SK-N-SH (cell line): ENCODE data around the gene ZNF579. TPM values are rescaled to one million over a fixed set of nuclear protein-coding genes. Genes with fewer than 3 reads are reported as not detected.

Experiments
- CTCF ChIA-PET: fragments of 300-600, 350-600 bp; formaldehyde crosslinking; extraction: SDS; loops from one replicate; lab custom pipeline; 2021; lab: Yijun Ruan, JAX
- POLR2A ChIA-PET: fragments of 350-600 bp; sonication (Branson Sonifier 250); formaldehyde crosslinking; extraction: SDS; loops from one replicate; lab custom pipeline; 2020; ENCODE audit warnings: antibody characterized with exemption, inconsistent platforms; lab: Yijun Ruan, JAX
- DNase-seq: peaks from one replicate; pipeline ENCODE4 v3.0.0; 2012
- H2AFZ ChIP-seq: fragments of 200-600 bp; sonication (generic); 2 replicates; pipeline ENCODE4 v1.8.1; 2016; ENCODE audit warnings: antibody characterized with exemption, mild to moderate bottlenecking, low read depth
- H3F3A ChIP-seq: fragments of 200-600 bp; sonication (generic); replicated peaks from 2 replicates; pipeline ENCODE3; 2016; ENCODE audit warnings: antibody characterized with exemption, mild to moderate bottlenecking; ENCODE audit not compliant: insufficient read depth
- H3K27ac ChIP-seq, 2 experiments: fragments of 200-500 bp in 1 of 2; fragments of 200-600 bp in 1 of 2; sonication (Bioruptor generic) in 1 of 2; sonication (generic), shearing (Covaris generic) in 1 of 2; 2 replicates each; pipeline versions ENCODE4 v1.5.1 to v1.6.1; 2014 to 2016; ENCODE audit warnings: low read depth in 2 of 2, inconsistent platforms in 1 of 2, low read length in 1 of 2, mild to moderate bottlenecking in 1 of 2, mixed read lengths in 1 of 2
- H3K27me3 ChIP-seq: fragments of 200-600 bp; sonication (generic), shearing (Covaris generic); 2 replicates; pipeline ENCODE4 v1.6.1; 2016; ENCODE audit warnings: mixed run types; ENCODE audit not compliant: insufficient read depth
- H3K36me3 ChIP-seq, 2 experiments: fragments of 200-500 bp in 1 of 2; fragments of 200-600 bp in 1 of 2; sonication (Bioruptor generic) in 1 of 2; sonication (generic) in 1 of 2; replicated peaks in 1 of 2; 2 replicates each; pipeline versions ENCODE3 to v1.5.1; 2014 to 2016; ENCODE audit warnings: low read length in 1 of 2, mild to moderate bottlenecking in 1 of 2; ENCODE audit not compliant: insufficient read depth in 2 of 2, control insufficient read depth in 1 of 2
- H3K4me1 ChIP-seq, 2 experiments: fragments of 200-500 bp in 1 of 2; fragments of 200-600 bp in 1 of 2; sonication (Bioruptor generic) in 1 of 2; sonication (generic), shearing (Covaris generic) in 1 of 2; 2 replicates each; pipeline versions ENCODE4 v1.5.1 to v1.6.1; 2014 to 2016; ENCODE audit warnings: low read depth in 1 of 2, low read length in 1 of 2, mixed run types in 1 of 2; ENCODE audit not compliant: insufficient read depth in 2 of 2, control insufficient read depth in 1 of 2
- H3K4me2 ChIP-seq: fragments of 200-600 bp; sonication (generic), shearing (Covaris generic); 2 replicates; pipeline ENCODE4 v1.6.1; 2017; ENCODE audit warnings: mixed run types
- H3K4me3 ChIP-seq, 2 experiments: fragments of 200-500 bp in 1 of 2; fragments of 200-600 bp in 1 of 2; sonication (Bioruptor generic) in 1 of 2; sonication (generic), shearing (Covaris generic) in 1 of 2; 2 replicates each; pipeline versions ENCODE4 v1.5.1 to v1.8.1; 2014 to 2016; ENCODE audit warnings: low read depth in 2 of 2, inconsistent platforms in 1 of 2, low read length in 1 of 2, mild to moderate bottlenecking in 1 of 2, mixed read lengths in 1 of 2, moderate library complexity in 1 of 2
- H3K79me2 ChIP-seq: fragments of 200-600 bp; sonication (generic); 2 replicates; pipeline ENCODE4 v1.8.1; 2017; ENCODE audit warnings: mild to moderate bottlenecking; ENCODE audit not compliant: insufficient read depth
- H3K9ac ChIP-seq: fragments of 200-600 bp; sonication (generic); 2 replicates; pipeline ENCODE4 v1.6.1; 2017; ENCODE audit warnings: mixed run types
- H3K9me2 ChIP-seq: fragments of 200-600 bp; sonication (generic); 2 replicates; pipeline ENCODE4 v1.6.1; 2017; ENCODE audit warnings: mixed run types
- H3K9me3 ChIP-seq: fragments of 200-600 bp; sonication (generic); 2 replicates; pipeline ENCODE4 v1.6.1; 2017; ENCODE audit warnings: mixed run types, mild to moderate bottlenecking, moderate library complexity
- H4K20me1 ChIP-seq: fragments of 200-600 bp; sonication (generic); 2 replicates; pipeline ENCODE4 v1.6.1; 2017; ENCODE audit warnings: mild to moderate bottlenecking, mixed run types; ENCODE audit not compliant: insufficient read depth
- ELF1 ChIP-seq: IDR thresholded peaks from 2 replicates; pipeline ENCODE4 v1.4.0; 2012
- EZH2phosphoT487 ChIP-seq: fragments of 200-600 bp; sonication (generic); IDR thresholded peaks from 2 replicates; pipeline ENCODE4 v1.6.1; 2017; ENCODE audit warnings: low read depth, mixed run types, mild to moderate bottlenecking, antibody characterized with exemption, moderate library complexity, borderline replicate concordance
- FOSL2 ChIP-seq: IDR thresholded peaks from 2 replicates; pipeline ENCODE4 v1.4.0; 2012; ENCODE audit warnings: low read depth, mild to moderate bottlenecking, moderate library complexity, borderline replicate concordance
- FOXJ3 ChIP-seq: sonication (generic); formaldehyde crosslinking; IDR thresholded peaks from 2 replicates; pipeline ENCODE4 v1.5.1; 2020; ENCODE audit warnings: mild to moderate bottlenecking, missing genetic modification reagents
- FOXM1 ChIP-seq: IDR thresholded peaks from 2 replicates; pipeline ENCODE4 v1.4.0; 2012; ENCODE audit warnings: low read depth, mild to moderate bottlenecking
- GABPA ChIP-seq: IDR thresholded peaks from 2 replicates; pipeline ENCODE4 v1.4.0; 2012; ENCODE audit warnings: low read depth, mild to moderate bottlenecking
- GATA2 ChIP-seq: sonication (generic); formaldehyde crosslinking; IDR thresholded peaks from 2 replicates; pipeline ENCODE4 v1.5.0; 2020; ENCODE audit warnings: mild to moderate bottlenecking, missing genetic modification reagents
- JUND ChIP-seq: IDR thresholded peaks from 2 replicates; pipeline ENCODE4 v1.4.0; 2012
- MAX ChIP-seq: IDR thresholded peaks from 2 replicates; pipeline ENCODE4 v1.4.0; 2012; ENCODE audit warnings: low read depth
- MEF2A ChIP-seq: IDR thresholded peaks from 2 replicates; pipeline ENCODE4 v1.4.0; 2012; ENCODE audit warnings: low read depth, borderline replicate concordance
- MXI1 ChIP-seq: IDR thresholded peaks from 2 replicates; pipeline ENCODE4 v1.6.1; 2012; ENCODE audit warnings: mild to moderate bottlenecking, low read depth, low read length, improper control_type of control experiment
- NFIC ChIP-seq: IDR thresholded peaks from 2 replicates; pipeline ENCODE4 v1.4.0; 2012; ENCODE audit warnings: borderline replicate concordance
- NRF1 ChIP-seq: IDR thresholded peaks from 2 replicates; pipeline ENCODE4 v1.6.1; 2012; ENCODE audit warnings: low read depth, mild to moderate bottlenecking, low read length
- RCOR1 ChIP-seq: fragments of 150-350 bp; IDR thresholded peaks from 2 replicates; pipeline ENCODE4 v1.6.1; 2017; ENCODE audit warnings: antibody characterized with exemption, low read length
- RFX5 ChIP-seq: IDR thresholded peaks from 2 replicates; pipeline ENCODE4 v1.6.1; 2012; ENCODE audit warnings: mild to moderate bottlenecking, improper control_type of control experiment, low read length
- SIN3A ChIP-seq: IDR thresholded peaks from 2 replicates; pipeline ENCODE4 v1.6.1; 2012; ENCODE audit warnings: low read depth, mild to moderate bottlenecking, low read length, moderate library complexity, borderline replicate concordance
- TAF1 ChIP-seq: IDR thresholded peaks from 2 replicates; pipeline ENCODE4 v1.6.1; 2012; ENCODE audit warnings: low read depth, mild to moderate bottlenecking, low read length, moderate library complexity, borderline replicate concordance
- TEAD4 ChIP-seq: IDR thresholded peaks from 2 replicates; pipeline ENCODE4 v1.4.0; 2012; ENCODE audit warnings: mild to moderate bottlenecking, borderline replicate concordance; ENCODE audit not compliant: insufficient read depth
- YY1 ChIP-seq: IDR thresholded peaks from 2 replicates; pipeline ENCODE4 v1.4.0; 2012; ENCODE audit warnings: low read depth, mild to moderate bottlenecking
- WGBS: methylation state at CpG from one replicate; pipeline ENCODE4 v1.1.6; 2017; ENCODE audit warnings: low lambda C conversion rate; 5-methylcytosine and 5-hydroxymethylcytosine counted together
- polyA plus RNA-seq, 3 experiments: library from polyadenylated mRNA; depleted of rRNA; stranded (reverse); fragments of >200 nt; gene quantifications; 2 replicates each; pipeline ENCODE4 v1.2.3, GENCODE V29; 2012
- TF ChIP-seq, protein P1 (sequence below): fragments of 150-350 bp; IDR thresholded peaks from 2 replicates; pipeline ENCODE4 v1.6.1; 2016; ENCODE audit warnings: mild to moderate bottlenecking, low read depth, low read length
- TF ChIP-seq, protein P2 (sequence below): fragments of 200-600 bp; sonication (generic); IDR thresholded peaks from 2 replicates; pipeline ENCODE4 v1.6.1; 2017; ENCODE audit warnings: antibody characterized with exemption, mild to moderate bottlenecking, moderate library complexity
- TF ChIP-seq, protein P3 (sequence below): IDR thresholded peaks from 2 replicates; pipeline ENCODE4 v1.4.0; 2012; ENCODE audit warnings: low read depth, borderline replicate concordance

ZNF579 gene
- polyA plus RNA-seq, 1 of the 3 experiments (the other 2 are of a cell fraction) = 5.9 TPM

DNA sequence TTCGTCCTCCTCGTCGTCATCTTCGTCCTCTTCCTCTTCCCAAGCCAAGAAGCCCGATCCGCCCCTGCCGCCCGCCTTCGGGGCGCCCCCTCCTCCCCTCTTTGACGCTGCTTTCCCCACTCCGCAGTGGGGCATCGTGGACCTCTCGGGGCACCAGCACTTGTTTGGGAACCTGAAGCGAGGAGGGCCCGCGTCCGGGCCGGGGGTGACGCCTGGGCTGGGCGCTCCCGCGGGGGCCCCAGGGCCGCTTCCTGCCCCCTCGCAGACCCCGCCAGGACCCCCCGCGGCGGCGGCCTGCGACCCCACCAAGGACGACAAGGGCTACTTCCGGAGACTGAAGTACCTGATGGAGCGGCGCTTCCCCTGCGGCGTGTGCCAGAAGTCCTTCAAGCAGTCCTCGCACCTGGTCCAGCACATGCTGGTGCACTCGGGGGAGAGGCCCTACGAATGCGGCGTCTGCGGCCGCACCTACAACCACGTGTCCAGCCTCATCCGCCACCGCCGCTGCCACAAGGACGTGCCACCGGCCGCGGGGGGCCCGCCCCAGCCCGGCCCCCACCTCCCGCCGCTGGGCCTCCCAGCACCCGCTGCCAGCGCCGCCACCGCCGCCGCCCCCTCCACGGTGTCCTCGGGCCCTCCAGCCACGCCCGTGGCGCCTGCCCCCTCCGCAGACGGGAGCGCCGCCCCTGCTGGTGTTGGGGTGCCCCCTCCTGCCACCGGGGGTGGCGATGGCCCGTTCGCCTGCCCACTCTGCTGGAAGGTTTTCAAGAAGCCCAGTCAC lies 33.5 kb upstream of the ZNF579 start:
- no peak overlapping the region for H3K27ac ChIP-seq
- ChIA-PET POLR2A (no interaction called here), CTCF (interaction anchor here (1.3 kb wide), 1 partner anchor 18 kb away, joined by 4 read pairs; no protein-coding TSS in a partner anchor)
- no peak overlapping the region for H3K4me3 ChIP-seq
- no peaks in the 10 kb centered on the region for H3K9me2 ChIP-seq
- no peak overlapping the region for H3K4me2 ChIP-seq
- no peak for TF ChIP-seq YY1
- TF ChIP-seq GATA2 (CRISPR knock-in tag) = no peak
- TF ChIP-seq JUND = no peak
- TF ChIP-seq GABPA = no peak
- TF ChIP-seq RCOR1 = no peak
- no peak for TF ChIP-seq MAX
- TF ChIP-seq FOXM1 = no peak
- no peak for TF ChIP-seq SIN3A
- no peak for TF ChIP-seq MXI1
- TF ChIP-seq NFIC = no peak
- TF ChIP-seq, protein P1, sequence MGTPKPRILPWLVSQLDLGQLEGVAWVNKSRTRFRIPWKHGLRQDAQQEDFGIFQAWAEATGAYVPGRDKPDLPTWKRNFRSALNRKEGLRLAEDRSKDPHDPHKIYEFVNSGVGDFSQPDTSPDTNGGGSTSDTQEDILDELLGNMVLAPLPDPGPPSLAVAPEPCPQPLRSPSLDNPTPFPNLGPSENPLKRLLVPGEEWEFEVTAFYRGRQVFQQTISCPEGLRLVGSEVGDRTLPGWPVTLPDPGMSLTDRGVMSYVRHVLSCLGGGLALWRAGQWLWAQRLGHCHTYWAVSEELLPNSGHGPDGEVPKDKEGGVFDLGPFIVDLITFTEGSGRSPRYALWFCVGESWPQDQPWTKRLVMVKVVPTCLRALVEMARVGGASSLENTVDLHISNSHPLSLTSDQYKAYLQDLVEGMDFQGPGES = no peak
- no peaks in the 10 kb centered on the region for H3K9me3 ChIP-seq
- peaks cover 32% of the 10 kb centered on the region for H4K20me1 ChIP-seq
- DNase-seq = peak; percentile 26
- WGBS = 95% methylated on average over 58 of the region's 75 CpGs
- peaks cover 2% of the 10 kb centered on the region for H3F3A ChIP-seq
- H3K4me1 ChIP-seq = no peaks in the 10 kb centered on the region; a peak in 1 of 4 replicates
- no peak overlapping the region for H2AFZ ChIP-seq
- H3K36me3 ChIP-seq = peaks cover 12 to 41% of the 10 kb centered on the region in 2 experiments
- no peak overlapping the region for H3K9ac ChIP-seq
- H3K79me2 ChIP-seq = peaks cover 40% of the 10 kb centered on the region
- no peaks in the 10 kb centered on the region for H3K27me3 ChIP-seq

DNA sequence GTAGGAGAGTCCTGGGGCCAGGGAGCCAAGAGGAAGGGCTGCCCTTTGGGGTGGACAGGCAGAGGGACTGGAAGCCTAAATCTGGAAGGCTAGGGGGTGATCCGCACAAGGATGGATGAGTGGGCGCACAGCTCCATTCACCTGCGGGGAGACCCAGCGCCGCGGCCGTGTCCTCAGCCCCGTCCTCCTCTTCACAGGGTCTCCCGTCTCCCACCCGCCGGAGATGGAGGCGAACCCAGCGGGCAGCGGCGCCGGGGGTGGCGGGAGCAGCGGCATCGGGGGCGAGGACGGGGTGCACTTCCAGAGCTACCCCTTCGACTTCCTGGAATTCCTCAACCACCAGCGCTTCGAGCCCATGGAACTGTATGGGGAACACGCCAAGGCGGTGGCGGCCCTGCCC lies 32.7 kb upstream of the ZNF579 start:
- no peak overlapping the region for H3K9ac ChIP-seq
- H3K27me3 ChIP-seq = no peaks in the 10 kb centered on the region
- H3K9me3 ChIP-seq = no peaks in the 10 kb centered on the region
- CTCF ChIA-PET = interaction anchor here (1.0 kb wide), 1 partner anchor 109 kb away, joined by 3 read pairs; no protein-coding TSS in a partner anchor
- no peaks in the 10 kb centered on the region; a peak in 1 of 4 replicates for H3K4me1 ChIP-seq
- H3F3A ChIP-seq = no peaks in the 10 kb centered on the region
- H3K9me2 ChIP-seq = no peaks in the 10 kb centered on the region
- no peak overlapping the region for H3K4me3 ChIP-seq
- DNase-seq = peak; percentile 23
- H3K36me3 ChIP-seq = peaks cover 19 to 42% of the 10 kb centered on the region in 2 experiments
- no peak overlapping the region for H3K4me2 ChIP-seq
- no peak overlapping the region for H2AFZ ChIP-seq
- H3K79me2 ChIP-seq = peaks cover 47% of the 10 kb centered on the region
- no peak overlapping the region for H3K27ac ChIP-seq
- H4K20me1 ChIP-seq = peaks cover 38% of the 10 kb centered on the region
- 96% methylated on average over 25 of the region's 27 CpGs for WGBS
- POLR2A ChIA-PET = no interaction called here
- TF ChIP-seq SIN3A (no peak), RCOR1 (no peak), FOXJ3 (no peak), MEF2A (no peak), MXI1 (no peak), RFX5 (no peak), TAF1 (no peak), ELF1 (no peak), EZH2phosphoT487 (no peak), MAX (no peak), FOSL2 (no peak), JUND (no peak), NRF1 (no peak), TEAD4 (no peak), GATA2 (CRISPR knock-in tag) (no peak), NFIC (no peak)
- TF ChIP-seq, protein P2, sequence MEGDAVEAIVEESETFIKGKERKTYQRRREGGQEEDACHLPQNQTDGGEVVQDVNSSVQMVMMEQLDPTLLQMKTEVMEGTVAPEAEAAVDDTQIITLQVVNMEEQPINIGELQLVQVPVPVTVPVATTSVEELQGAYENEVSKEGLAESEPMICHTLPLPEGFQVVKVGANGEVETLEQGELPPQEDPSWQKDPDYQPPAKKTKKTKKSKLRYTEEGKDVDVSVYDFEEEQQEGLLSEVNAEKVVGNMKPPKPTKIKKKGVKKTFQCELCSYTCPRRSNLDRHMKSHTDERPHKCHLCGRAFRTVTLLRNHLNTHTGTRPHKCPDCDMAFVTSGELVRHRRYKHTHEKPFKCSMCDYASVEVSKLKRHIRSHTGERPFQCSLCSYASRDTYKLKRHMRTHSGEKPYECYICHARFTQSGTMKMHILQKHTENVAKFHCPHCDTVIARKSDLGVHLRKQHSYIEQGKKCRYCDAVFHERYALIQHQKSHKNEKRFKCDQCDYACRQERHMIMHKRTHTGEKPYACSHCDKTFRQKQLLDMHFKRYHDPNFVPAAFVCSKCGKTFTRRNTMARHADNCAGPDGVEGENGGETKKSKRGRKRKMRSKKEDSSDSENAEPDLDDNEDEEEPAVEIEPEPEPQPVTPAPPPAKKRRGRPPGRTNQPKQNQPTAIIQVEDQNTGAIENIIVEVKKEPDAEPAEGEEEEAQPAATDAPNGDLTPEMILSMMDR = no peak
- TF ChIP-seq, protein P3, sequence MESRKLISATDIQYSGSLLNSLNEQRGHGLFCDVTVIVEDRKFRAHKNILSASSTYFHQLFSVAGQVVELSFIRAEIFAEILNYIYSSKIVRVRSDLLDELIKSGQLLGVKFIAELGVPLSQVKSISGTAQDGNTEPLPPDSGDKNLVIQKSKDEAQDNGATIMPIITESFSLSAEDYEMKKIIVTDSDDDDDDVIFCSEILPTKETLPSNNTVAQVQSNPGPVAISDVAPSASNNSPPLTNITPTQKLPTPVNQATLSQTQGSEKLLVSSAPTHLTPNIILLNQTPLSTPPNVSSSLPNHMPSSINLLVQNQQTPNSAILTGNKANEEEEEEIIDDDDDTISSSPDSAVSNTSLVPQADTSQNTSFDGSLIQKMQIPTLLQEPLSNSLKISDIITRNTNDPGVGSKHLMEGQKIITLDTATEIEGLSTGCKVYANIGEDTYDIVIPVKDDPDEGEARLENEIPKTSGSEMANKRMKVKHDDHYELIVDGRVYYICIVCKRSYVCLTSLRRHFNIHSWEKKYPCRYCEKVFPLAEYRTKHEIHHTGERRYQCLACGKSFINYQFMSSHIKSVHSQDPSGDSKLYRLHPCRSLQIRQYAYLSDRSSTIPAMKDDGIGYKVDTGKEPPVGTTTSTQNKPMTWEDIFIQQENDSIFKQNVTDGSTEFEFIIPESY = no peak
